Activated effector memory CD4-positive, alpha-beta T cell treated with Interleukin-2 at 50 U/mL for 16 hours (primary cell): ENCODE results near the gene ENO1.
"Not testable (repeated sequence)": the region's sequence is repeated elsewhere in the genome, so short reads cannot be mapped to it uniquely, and the experiment has no call there.

Experiments used
- DNase-seq: peaks from one replicate; pipeline ENCODE4 v3.0.0-alpha.2; 2020

The ENO1 gene

GRCh38 chr1:8892026-8892425 lies 13.5 kb upstream of the ENO1 start:
- no peak for DNase-seq

GRCh38 chr1:8891401-8891800 lies 12.9 kb upstream of the ENO1 start:
- no peak for DNase-seq

DNA sequence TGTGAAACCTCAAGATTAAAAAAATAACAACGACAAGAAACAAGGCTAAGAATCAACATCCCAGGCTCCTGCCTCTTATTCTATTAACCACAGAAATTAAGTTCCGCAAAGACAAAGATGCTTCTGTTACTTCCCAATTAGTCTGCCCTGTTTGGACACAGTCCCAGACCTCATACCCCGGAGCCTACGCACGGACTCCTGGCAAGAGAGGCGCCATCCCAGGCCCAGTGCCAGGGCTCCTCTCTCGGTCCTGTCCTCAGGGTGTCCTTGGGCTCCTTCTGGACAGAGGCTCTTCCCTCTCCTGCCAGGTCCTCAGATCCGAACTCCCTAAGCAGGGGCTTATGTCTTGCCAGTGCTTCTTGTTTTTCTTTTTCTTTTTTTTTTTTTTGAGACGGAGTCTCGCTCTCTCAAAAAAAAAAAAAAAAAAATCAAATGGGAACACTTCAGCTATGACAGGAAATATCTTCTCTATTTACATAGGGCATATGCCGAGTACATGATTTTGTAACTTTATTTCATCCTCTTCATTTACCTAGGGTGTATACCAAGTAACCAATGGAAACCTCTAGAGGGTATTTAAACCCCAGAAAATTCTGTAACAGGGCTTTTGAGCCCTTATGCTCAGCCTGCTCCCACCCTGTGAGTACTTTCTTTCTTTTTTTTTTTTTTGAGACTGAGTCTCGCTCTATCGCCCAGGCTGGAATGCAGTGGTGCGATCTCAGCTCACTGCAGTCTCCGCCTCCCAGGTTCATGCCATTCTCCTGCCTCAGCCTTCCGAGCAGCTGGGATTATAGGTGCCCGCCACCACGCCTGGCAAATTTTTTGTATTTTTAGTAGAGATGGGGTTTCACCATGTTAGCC lies 11.7 kb upstream of the ENO1 start:
- no peak for DNase-seq

- DNase-seq = no peak
Measured at GRCh38 chr1:8889103-8889846, 10.8 kb upstream of the ENO1 start.

DNA sequence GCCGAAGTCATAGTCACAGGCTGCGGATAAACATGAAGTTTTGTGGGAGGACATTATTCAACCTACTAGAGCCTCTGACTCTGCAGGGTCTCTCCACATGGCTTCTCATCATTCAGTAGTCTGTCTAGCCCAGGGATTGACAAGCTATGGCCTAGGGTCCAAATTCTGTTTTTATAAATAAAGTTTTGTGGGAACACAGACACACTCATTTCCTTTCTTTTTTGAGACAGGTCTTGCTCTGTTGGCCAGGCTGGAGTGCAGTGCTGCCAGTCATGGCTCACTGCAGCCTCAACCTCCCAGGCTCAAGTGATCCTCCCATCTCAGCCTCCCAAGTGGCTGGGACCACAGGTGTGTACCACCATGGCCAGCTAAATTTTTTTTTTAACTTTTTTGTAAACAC lies 8.1 kb upstream of the ENO1 start:
- DNase-seq = no peak

DNA sequence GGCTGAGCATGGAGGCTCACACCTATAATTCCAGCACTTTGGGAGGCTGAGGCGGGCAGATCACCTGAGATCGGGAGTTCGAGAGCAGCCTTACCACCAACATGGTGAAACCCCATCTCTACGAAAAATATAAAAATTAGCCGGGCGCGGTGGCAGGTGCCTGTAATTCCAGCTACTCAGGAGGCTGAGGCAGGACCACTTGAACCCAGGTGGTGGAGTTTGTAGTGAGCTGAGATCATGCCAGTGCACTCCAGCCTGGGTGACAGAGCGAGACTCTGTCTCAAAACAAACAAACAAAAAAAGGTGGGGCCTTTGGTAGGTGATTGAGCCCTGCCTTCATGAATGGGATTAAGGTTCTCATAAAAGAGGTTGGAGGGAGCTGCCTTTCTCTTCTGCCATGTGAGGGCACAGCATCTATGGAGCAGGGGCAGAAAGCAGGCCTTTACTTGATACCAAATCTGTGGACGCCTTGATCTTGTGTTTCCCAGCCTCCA lies 7.6 kb upstream of the ENO1 start:
- DNase-seq = not testable (repeated sequence)

DNA sequence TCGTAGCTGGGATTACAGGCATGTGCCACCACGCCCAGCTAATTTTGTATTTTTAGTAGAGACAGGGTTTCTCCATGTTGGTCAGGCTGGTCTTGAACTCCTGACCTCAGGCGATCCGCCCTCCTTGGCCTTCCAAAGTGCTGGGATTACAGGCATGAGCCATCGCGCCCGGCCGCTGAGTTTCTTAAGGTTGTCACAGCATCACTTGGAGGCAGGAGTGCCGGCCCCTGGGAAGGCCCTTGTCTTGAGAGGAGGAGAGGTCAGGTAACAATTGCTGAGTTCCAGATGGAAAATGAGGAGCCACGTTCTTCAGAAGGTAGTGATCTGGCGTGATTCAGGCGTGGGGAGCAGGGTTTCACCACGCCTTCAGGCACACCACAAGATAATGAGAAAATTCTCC lies 5.6 kb upstream of the ENO1 start:
- DNase-seq = not testable (repeated sequence)

GRCh38 chr1:8883491-8883890 lies 5.0 kb upstream of the ENO1 start:
- DNase-seq = no peak

DNA sequence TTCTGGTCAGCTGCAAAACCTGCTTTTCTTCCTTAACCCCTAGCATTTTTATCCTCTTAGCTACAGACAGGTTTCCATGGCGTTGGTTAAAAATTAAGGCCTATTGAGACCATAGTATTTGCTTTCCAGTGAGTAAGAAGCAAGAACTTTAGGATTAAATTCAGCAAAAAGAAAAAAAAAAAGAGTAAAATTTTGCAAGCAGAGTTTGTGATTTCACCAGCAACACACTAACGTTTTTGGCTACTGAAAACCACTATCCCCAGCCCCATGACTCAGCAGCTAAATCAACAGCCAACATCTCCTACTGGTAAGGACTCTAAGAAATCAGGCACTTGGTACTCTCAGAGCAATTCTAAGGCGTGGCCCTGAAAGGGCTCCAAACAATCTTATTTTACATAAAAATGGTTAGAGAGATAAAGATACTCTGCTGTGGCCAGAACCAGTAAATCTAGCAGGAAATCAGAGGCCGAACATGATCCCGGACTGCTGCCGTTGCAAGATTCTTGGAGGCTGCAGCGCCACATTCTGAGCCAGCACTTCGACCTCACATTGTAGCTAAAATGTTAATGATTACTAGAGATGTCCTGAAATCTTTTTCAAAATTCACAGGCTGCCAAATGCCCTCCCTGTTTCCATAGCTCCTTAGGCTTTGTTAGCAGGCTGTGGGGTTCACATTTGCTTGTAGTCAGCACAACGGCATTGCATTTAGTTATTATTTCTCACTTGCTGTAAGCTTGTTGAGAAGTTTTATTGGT lies 1.6 kb upstream of the ENO1 start:
- peak; percentile 27 for DNase-seq

DNA sequence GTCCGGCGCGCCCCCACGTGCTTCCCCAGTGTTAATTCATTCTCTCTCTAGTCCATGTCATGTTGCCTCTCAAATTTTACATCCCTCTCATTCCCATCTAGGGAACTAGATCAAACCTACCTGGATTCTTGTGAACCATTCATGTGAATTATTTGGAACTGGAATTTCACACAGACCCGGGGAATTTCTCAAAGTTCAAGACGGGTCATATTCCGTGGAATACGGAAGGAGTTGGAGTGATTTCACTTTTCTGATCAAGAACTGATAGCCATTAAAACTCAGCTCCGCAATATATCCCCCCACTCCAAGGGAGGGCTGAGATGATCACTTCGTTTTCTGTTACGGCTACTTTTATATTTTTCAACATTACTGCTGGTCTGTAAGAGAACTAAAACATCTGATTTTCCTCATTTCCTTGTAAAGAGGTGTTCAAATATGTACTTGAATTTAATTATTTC lies 1.0 kb upstream of the ENO1 start:
- DNase-seq = no peak

DNA sequence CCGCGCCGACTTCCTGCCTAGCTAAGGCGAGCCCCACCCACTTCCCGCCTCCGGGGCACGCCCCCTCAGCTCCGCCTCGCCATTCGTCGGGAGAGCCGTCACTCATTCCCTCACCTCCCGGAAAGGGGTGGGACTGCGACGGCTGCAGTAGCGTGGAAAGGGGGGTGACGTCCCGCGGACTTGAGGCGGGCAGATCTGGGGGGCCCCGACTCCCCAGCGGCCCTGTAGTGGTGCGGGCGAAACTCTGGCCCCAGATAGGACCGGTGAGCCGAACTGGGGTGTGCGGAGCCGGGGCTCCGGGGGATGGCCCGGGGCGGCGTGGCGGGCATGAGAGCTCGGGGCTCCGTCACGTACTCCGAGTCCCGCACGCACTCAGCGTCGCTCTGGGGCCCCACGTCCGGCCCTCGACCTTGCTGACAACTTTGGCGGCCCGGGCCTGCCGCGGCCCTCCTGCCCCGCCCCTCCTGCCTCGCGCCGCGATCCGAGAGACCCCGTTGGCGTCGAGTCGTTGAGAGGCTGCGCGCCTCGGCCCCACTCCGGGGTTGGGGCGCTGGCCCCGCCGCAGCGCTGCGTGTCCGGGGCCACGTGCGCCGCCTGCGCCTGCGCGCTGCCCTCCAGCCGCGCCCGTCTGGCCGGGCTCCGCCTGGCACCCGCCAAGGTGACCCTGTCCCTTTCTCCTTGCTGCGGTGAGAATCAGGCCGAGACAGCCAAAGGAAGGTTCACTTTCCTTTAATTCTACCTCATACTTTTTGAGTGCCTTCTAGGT lies 395 bp upstream of the ENO1 start:
- DNase-seq = peak; percentile 99

- no peak for DNase-seq
Measured at GRCh38 chr1:8876087-8876486, 2.4 kb downstream of the ENO1 start.

- DNase-seq = no peak
Measured at GRCh38 chr1:8875216-8875861, 3.1 kb downstream of the ENO1 start.

DNA sequence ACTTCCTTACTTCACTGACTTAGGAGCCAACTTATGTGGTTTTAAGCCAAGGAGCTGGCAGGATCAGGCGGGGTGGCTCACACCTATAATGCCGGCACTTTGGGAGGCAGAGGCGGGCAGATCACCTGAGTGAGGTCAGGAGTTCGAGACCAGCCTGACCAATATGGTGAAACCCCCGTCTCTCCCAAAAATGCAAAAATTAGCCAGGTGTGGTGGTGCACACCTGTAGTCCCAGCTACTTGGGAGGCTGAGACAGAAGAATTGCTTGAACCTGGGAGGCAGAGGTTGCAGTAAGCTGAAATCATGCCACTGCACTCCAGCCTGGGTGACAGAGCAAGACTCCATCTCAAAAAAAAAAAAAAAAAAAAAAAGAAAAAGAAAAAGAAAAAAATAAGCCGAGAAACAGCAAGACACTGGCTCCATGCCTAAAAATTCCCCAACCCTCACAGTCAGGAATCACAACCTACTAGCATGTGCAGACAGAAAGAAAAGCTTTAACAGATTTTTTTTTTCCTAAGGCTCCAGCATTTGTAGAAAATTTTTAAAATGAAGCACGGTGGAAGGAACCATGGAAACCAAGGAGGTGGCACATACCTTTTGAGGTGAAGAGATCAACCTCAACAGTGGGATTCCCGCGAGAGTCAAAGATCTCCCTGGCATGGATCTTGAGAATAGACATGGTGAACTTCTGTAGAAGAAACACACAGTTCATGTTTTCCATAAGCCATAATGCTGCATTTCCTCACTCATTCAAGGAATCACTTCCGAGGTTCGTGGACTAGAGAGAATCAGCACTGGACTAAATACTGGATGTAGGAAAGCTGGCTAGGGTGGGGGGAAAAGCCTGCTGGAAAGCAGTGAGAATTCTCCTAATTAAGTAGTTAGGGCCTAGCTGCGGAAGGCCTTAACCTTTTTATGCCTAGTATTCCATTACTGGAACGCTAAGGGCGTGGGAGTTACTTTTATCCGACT lies 4.0 kb downstream of the ENO1 start:
- no peak for DNase-seq

- DNase-seq = peak; percentile 63
Measured at GRCh38 chr1:8873506-8874229, 4.8 kb downstream of the ENO1 start.

- no peak for DNase-seq
Measured at GRCh38 chr1:8873001-8873400, 5.5 kb downstream of the ENO1 start.

DNA sequence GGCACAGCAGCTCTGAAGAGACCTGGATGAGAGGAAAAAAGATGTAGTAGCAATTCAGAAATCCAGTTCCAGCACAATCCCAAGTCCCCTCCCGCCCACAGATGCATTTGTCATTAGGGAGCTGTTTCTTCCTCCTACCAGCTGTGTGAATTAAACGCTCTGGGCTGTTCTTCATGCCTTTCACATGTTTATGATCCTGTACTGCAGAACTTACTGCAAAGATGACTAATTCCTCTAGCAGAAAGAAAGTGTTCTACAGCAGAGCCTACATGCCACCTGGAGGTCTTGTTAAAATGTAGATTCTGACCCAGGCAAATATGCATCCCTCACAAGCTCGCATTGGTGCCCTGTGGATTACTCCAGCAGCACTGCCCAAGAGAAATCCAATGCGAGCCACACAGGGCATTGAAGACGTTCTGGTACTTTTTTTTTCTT lies 6.5 kb downstream of the ENO1 start:
- no peak for DNase-seq

GRCh38 chr1:8871539-8871935 lies 6.9 kb downstream of the ENO1 start:
- DNase-seq = no peak

- DNase-seq = no peak
Measured at GRCh38 chr1:8870616-8871538, 7.6 kb downstream of the ENO1 start.
